Vagina (tissue), 2 donors: ENCODE measurements around the gene BOLA1.
"Not testable (repeated sequence)": the region's sequence is repeated elsewhere in the genome, so short reads cannot be mapped to it uniquely, and the experiment has no call there.

Experiments used
- POLR2A ChIP-seq, 2 donors: fragments of 450-650 bp; IDR thresholded peaks; one replicate each; pipeline ENCODE4 v1.6.1; 2017; ENCODE audit warnings: antibody characterized with exemption in 2 of 2, mild to moderate bottlenecking in 2 of 2, moderate library complexity in 2 of 2
- POLR2AphosphoS5 ChIP-seq, 2 donors: sonication (generic); formaldehyde crosslinking; IDR thresholded peaks; one replicate each; pipeline ENCODE4 v1.9.0; 2017; ENCODE audit warnings: antibody characterized with exemption in 2 of 2, mild to moderate bottlenecking in 2 of 2, low read depth in 1 of 2; ENCODE audit not compliant: insufficient read depth in 1 of 2
- TF ChIP-seq, protein P1 (sequence below), 3 experiments: fragments of 450-650 bp in 2 of 3; fragments of 200-600 bp in 1 of 3; sonication (generic) in 1 of 3; IDR thresholded peaks; one replicate each; pipeline ENCODE4 v1.5.1; 2017 to 2019; ENCODE audit warnings: antibody characterized with exemption in 3 of 3, mild to moderate bottlenecking in 2 of 3, moderate library complexity in 2 of 3

DNA sequence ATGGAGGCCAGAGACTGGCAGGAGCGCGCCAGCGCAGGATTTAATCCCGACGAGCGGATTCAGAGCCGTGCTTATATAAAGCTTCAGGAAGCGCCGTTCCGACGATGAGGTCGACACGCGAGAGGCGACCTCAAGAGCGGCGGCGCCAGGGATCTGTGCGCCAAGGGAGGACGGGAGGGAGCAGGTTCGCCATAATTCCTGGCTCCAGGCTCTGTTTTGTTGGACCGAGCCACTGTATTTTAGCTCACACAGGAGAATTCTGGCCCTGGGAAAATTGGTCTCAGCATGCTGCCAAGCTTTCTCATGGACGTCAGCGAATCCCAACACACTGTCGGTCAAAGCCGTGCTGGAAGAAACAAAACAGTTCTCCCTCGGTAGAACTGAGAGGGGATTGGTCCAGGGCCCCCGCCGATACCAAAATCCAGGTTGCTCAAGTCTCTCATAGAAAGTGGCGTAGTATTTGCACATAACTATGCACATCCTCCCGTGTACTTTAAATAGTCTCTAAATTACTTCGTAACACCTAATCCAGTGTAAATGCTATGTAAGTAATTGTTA lies 37.8 kb upstream of the BOLA1 start:
- TF ChIP-seq, protein P1, sequence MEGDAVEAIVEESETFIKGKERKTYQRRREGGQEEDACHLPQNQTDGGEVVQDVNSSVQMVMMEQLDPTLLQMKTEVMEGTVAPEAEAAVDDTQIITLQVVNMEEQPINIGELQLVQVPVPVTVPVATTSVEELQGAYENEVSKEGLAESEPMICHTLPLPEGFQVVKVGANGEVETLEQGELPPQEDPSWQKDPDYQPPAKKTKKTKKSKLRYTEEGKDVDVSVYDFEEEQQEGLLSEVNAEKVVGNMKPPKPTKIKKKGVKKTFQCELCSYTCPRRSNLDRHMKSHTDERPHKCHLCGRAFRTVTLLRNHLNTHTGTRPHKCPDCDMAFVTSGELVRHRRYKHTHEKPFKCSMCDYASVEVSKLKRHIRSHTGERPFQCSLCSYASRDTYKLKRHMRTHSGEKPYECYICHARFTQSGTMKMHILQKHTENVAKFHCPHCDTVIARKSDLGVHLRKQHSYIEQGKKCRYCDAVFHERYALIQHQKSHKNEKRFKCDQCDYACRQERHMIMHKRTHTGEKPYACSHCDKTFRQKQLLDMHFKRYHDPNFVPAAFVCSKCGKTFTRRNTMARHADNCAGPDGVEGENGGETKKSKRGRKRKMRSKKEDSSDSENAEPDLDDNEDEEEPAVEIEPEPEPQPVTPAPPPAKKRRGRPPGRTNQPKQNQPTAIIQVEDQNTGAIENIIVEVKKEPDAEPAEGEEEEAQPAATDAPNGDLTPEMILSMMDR (IDR thresholded peaks at IDR 0.05), result not testable (repeated sequence)
- TF ChIP-seq POLR2AphosphoS5 (IDR thresholded peaks at IDR 0.05; ENCODE audit: insufficient read depth in 1 of 2, low read depth in 1 of 2); POLR2A (IDR thresholded peaks at IDR 0.05): not testable (repeated sequence)
